ENCODE results near the gene ARPIN.
"Not testable (repeated sequence)": the region's sequence is repeated elsewhere in the genome, so short reads cannot be mapped to it uniquely, and the experiment has no call there.

ARPIN gene

DNA sequence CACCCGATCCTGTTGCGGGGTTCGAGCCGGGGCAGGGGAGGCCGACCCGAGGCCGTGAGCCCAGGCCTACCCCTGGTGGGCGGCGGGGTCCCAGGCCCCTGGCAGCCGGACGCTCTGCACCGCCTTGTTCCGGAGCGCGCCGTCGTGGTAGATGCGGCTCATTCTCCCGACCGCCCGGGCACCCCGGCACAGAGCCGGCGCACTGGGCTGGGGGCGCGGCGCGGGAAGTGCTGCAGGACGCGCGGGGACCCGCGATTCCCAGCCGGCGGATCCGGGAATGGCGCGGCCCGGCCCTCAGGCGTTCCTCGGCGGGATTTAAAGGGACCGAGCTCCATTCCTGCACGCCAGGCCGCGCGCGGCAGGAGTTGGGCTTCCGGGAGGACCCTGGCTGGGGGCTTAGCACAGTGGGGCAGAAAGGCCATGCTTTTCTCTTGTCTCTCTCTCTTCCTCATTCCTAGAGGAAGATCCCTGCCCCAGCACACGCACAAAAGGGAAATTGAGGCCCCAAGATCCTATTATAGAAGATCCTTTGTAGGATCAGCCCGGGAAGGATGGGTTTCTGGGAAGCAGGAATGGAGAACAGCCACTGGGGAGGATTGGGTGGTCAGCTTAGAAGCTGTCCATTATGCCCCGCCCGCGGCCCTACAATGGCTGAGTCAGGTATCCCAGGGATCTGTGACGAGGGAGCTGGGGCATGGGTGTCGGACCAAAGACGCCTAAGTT, at the start of gene ARPIN:
Gene ARPIN, minus strand, starts transcription at position 279 of the 723 bp plus-strand sequence. Its CDS starts 117 bp downstream, at position 162.
- Histone ChIP-seq H3K27me3 (ENCODE audit: control insufficient read depth, insufficient read depth, low read length) (peaks cover 14% of the 10 kb centered on the region), H3K9ac (ENCODE audit: low read depth, low read length) (peak within 1 kb of the TSS; percentile 73)

DNA sequence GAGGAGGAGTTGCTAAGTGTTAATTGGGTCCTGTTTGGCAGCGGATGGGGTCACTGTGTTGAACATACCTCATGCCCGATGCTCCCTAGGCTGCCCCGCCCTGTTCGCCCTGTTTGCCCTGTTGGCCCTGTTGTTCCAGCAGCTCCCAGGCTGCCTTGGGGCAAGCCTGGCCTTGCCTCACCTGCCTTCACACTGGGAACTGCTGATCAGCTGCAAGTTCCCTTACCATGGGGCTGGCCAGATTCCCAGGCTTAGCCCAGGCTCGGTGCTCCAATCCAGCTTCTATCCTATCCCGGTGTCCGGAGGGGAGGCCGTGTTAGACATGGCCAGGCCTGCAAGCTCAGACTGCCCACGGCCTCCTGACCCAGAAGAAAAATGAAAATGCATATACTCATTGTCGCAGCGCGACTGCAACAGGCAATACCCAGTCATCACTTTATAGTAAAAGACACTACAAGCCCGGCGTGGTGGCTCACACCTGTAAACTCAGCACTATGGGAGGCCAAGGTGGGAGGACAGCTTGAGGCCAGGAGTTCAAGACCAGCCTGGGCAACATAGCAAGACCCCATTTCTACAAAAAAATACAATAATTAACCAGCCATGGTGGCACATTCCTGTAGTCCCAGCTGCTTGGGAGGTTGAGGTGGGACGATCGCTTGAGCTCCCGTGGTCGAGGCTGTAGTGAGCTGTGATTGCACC, 45.5 kb upstream of the ARPIN start:
- Histone ChIP-seq H3K4me1 (ENCODE audit: control insufficient read depth, insufficient read depth, low read length) (no peaks in the 10 kb centered on the region), H3K27me3 (ENCODE audit: control insufficient read depth, insufficient read depth, low read length) (no peaks in the 10 kb centered on the region), H3K4me3 (ENCODE audit: low read depth, low read length) (no peak overlapping the region), H3K9ac (ENCODE audit: low read depth, low read length) (no peak overlapping the region), H3K36me3 (ENCODE audit: control insufficient read depth, insufficient read depth, low read length) (no peaks in the 10 kb centered on the region), H3K9me3 (ENCODE audit: control insufficient read depth, insufficient read depth, low read length) (no peaks in the 10 kb centered on the region)

More for the DNA sequence above, at the start of gene ARPIN:
- H3K36me3 ChIP-seq (ENCODE audit: control insufficient read depth, insufficient read depth, low read length), result no peaks in the 10 kb centered on the region
- peaks cover 5% of the 10 kb centered on the region for H3K4me1 ChIP-seq (ENCODE audit: control insufficient read depth, insufficient read depth, low read length)
- peak within 1 kb of the TSS; percentile 40 for H3K4me3 ChIP-seq (ENCODE audit: low read depth, low read length)
- H3K9me3 ChIP-seq (ENCODE audit: control insufficient read depth, insufficient read depth, low read length), result no peaks in the 10 kb centered on the region

- H3K36me3 ChIP-seq (ENCODE audit: control insufficient read depth, insufficient read depth, low read length); H3K9ac ChIP-seq (ENCODE audit: low read depth, low read length); H3K27me3 ChIP-seq (ENCODE audit: control insufficient read depth, insufficient read depth, low read length); H3K9me3 ChIP-seq (ENCODE audit: control insufficient read depth, insufficient read depth, low read length); H3K4me3 ChIP-seq (ENCODE audit: low read depth, low read length); H3K4me1 ChIP-seq (ENCODE audit: control insufficient read depth, insufficient read depth, low read length): not testable (repeated sequence)
Measured at GRCh38 chr15:89955449-89955998, 42.8 kb upstream of the ARPIN start.

DNA sequence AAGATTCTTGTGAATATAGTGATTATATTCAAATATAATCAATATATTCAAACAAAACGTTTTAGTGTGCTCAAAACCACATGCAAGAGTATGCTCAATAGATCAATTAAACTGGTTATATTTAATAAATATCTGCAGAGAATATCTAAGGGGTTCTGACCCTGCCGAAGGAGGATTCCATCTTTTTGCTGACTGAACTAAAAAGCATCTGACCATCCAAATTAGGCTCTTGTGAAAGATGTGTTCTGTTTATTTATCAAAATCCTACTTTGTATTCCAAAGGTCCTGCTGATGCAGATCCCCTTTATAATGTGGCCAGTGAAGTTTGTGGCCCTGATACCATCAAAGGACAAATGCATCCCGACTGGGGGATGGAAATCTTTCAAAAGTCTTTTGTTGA, 41.8 kb upstream of the ARPIN start:
- H3K36me3 ChIP-seq (ENCODE audit: control insufficient read depth, insufficient read depth, low read length), result no peaks in the 10 kb centered on the region
- H3K27me3 ChIP-seq (ENCODE audit: control insufficient read depth, insufficient read depth, low read length), result no peaks in the 10 kb centered on the region
- no peak overlapping the region for H3K9ac ChIP-seq (ENCODE audit: low read depth, low read length)
- no peaks in the 10 kb centered on the region for H3K9me3 ChIP-seq (ENCODE audit: control insufficient read depth, insufficient read depth, low read length)
- no peak overlapping the region for H3K4me3 ChIP-seq (ENCODE audit: low read depth, low read length)
- no peaks in the 10 kb centered on the region for H3K4me1 ChIP-seq (ENCODE audit: control insufficient read depth, insufficient read depth, low read length)

DNA sequence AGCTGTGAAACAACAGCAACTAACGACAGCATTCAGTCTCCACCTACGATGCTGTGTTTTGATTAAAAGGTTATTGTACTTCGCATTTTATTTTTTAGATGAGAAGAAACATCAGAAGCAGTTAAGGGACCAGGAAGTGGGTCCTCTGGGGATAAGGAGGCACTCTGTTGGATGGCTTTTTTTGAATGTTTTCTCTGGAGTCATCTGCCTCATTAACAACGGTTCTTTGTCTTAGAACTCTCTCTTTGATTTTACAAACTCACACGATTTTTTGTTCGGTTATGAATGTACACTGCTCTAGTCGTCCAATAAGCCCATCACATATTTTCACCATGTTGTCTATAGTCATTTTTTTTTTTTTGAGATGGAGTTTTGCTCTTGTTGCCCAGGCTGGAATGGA, 36.0 kb upstream of the ARPIN start:
- Histone ChIP-seq H3K27me3 (ENCODE audit: control insufficient read depth, insufficient read depth, low read length) (no peaks in the 10 kb centered on the region), H3K4me3 (ENCODE audit: low read depth, low read length) (no peak overlapping the region)

DNA sequence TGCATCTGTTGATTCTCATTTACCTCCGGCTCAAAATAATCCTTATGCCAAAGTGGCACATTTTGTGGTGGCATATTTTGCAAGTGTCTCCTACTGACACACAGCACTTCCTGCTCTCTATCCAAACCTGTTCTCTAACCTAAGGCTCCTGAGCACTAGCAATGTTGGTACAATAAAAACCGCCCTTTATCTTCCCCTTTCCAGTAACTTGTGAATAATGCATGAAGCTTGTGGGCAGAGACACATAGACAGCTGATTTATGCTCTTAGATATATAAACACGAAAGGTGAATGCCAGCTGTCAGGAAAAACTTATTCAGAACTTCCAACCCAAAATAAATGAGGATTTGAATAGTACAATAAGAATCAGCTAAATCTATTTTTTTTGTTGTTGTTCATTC, 34.6 kb upstream of the ARPIN start:
- Histone ChIP-seq H3K4me1 (ENCODE audit: control insufficient read depth, insufficient read depth, low read length) (no peaks in the 10 kb centered on the region), H3K9me3 (ENCODE audit: control insufficient read depth, insufficient read depth, low read length) (no peaks in the 10 kb centered on the region), H3K36me3 (ENCODE audit: control insufficient read depth, insufficient read depth, low read length) (no peaks in the 10 kb centered on the region), H3K4me3 (ENCODE audit: low read depth, low read length) (no peak overlapping the region), H3K9ac (ENCODE audit: low read depth, low read length) (no peak overlapping the region), H3K27me3 (ENCODE audit: control insufficient read depth, insufficient read depth, low read length) (no peaks in the 10 kb centered on the region)

More for the DNA sequence above, 36.0 kb upstream of the ARPIN start:
- no peak overlapping the region for H3K9ac ChIP-seq (ENCODE audit: low read depth, low read length)
- H3K9me3 ChIP-seq (ENCODE audit: control insufficient read depth, insufficient read depth, low read length), result no peaks in the 10 kb centered on the region
- no peaks in the 10 kb centered on the region for H3K36me3 ChIP-seq (ENCODE audit: control insufficient read depth, insufficient read depth, low read length)
- H3K4me1 ChIP-seq (ENCODE audit: control insufficient read depth, insufficient read depth, low read length), result no peaks in the 10 kb centered on the region

- no peaks in the 10 kb centered on the region for H3K9me3 ChIP-seq (ENCODE audit: control insufficient read depth, insufficient read depth, low read length)
- H3K4me1 ChIP-seq (ENCODE audit: control insufficient read depth, insufficient read depth, low read length), result no peaks in the 10 kb centered on the region
- no peaks in the 10 kb centered on the region for H3K36me3 ChIP-seq (ENCODE audit: control insufficient read depth, insufficient read depth, low read length)
- no peaks in the 10 kb centered on the region for H3K27me3 ChIP-seq (ENCODE audit: control insufficient read depth, insufficient read depth, low read length)
- no peak overlapping the region for H3K9ac ChIP-seq (ENCODE audit: low read depth, low read length)
- no peak overlapping the region for H3K4me3 ChIP-seq (ENCODE audit: low read depth, low read length)
Measured at GRCh38 chr15:89946681-89947299, 34.0 kb upstream of the ARPIN start.

GRCh38 chr15:89943721-89944120, 31.0 kb upstream of the ARPIN start:
- not testable (repeated sequence) for H3K4me3 ChIP-seq (ENCODE audit: low read depth, low read length); H3K9ac ChIP-seq (ENCODE audit: low read depth, low read length); H3K4me1 ChIP-seq (ENCODE audit: control insufficient read depth, insufficient read depth, low read length); H3K36me3 ChIP-seq (ENCODE audit: control insufficient read depth, insufficient read depth, low read length); H3K27me3 ChIP-seq (ENCODE audit: control insufficient read depth, insufficient read depth, low read length); H3K9me3 ChIP-seq (ENCODE audit: control insufficient read depth, insufficient read depth, low read length)

GRCh38 chr15:89939910-89940309, 27.2 kb upstream of the ARPIN start:
- Histone ChIP-seq H3K4me3 (ENCODE audit: low read depth, low read length) (no peak overlapping the region), H3K36me3 (ENCODE audit: control insufficient read depth, insufficient read depth, low read length) (no peaks in the 10 kb centered on the region), H3K9ac (ENCODE audit: low read depth, low read length) (no peak overlapping the region), H3K27me3 (ENCODE audit: control insufficient read depth, insufficient read depth, low read length) (no peaks in the 10 kb centered on the region), H3K9me3 (ENCODE audit: control insufficient read depth, insufficient read depth, low read length) (no peaks in the 10 kb centered on the region), H3K4me1 (ENCODE audit: control insufficient read depth, insufficient read depth, low read length) (no peaks in the 10 kb centered on the region)

DNA sequence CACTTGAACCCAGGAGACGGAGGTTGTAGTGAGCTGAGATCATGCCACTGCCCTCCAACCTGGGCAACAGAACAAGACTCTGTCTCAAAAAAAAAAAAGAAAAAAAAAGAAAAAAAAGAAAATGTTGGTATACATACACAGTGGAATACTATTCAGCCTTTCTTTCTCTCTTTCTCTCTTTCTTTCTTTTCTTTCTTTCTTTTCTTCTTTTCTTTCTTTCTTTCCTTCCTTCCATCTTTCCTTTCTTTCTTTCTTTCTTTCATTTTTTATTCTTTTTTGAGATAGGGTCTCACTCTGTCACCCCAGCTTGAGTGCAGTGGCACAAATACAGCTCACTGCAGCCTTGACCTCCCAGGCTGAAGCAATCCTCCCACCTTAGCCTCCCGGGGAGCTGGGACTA, 26.6 kb upstream of the ARPIN start:
- H3K9ac ChIP-seq (ENCODE audit: low read depth, low read length); H3K4me3 ChIP-seq (ENCODE audit: low read depth, low read length); H3K36me3 ChIP-seq (ENCODE audit: control insufficient read depth, insufficient read depth, low read length); H3K27me3 ChIP-seq (ENCODE audit: control insufficient read depth, insufficient read depth, low read length); H3K9me3 ChIP-seq (ENCODE audit: control insufficient read depth, insufficient read depth, low read length); H3K4me1 ChIP-seq (ENCODE audit: control insufficient read depth, insufficient read depth, low read length): not testable (repeated sequence)

DNA sequence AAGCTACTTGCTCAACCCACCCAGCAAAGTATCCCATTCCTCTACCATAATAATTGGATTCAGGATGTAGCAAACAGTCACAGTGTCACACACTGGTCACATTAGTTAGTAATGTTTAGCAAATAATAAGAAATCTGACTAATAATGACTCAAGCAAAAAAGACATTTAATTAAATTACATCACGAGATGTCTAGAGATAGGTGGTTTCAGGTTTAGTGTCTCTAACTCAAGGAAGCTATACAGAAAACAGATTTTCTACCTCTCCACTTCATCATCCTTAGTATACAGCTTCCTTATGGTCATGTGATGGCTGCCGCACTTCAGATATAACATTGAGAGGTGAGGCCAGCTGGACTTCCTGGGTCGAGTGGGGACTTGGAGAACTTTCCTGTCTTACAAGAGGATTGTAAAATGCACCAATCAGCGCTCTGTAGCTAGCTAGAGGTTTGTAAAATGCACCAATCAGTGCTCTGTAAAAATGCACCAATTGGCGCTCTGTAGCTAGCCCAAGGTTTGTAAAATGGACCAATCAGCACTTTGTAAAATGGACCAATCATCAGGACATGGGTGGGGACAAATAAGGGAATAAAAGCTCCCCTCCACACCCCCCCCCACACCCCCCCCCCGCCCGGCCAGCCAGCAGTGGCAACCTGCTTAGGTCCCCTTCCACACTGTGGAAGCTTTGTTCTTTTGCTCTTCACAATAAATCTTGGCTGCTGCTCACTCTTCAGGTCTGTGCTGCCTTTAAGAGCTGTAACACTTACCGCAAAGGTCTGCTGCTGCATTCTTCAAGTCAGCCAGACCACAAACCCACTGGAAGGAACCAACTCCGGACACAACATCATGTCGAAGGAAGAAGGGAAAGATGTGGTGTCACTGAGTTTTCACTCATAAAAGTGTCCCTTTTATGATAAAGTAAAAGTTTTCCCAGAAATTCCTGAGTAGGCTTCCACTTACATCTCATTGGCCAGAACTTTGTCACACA, 24.9 kb upstream of the ARPIN start:
- Histone ChIP-seq H3K9me3 (ENCODE audit: control insufficient read depth, insufficient read depth, low read length) (no peaks in the 10 kb centered on the region), H3K4me3 (ENCODE audit: low read depth, low read length) (no peak overlapping the region), H3K27me3 (ENCODE audit: control insufficient read depth, insufficient read depth, low read length) (no peaks in the 10 kb centered on the region), H3K36me3 (ENCODE audit: control insufficient read depth, insufficient read depth, low read length) (no peaks in the 10 kb centered on the region), H3K9ac (ENCODE audit: low read depth, low read length) (no peak overlapping the region), H3K4me1 (ENCODE audit: control insufficient read depth, insufficient read depth, low read length) (no peaks in the 10 kb centered on the region)
